ENCODE data around the gene SLC45A1. TPM values are rescaled to one million over a fixed set of nuclear protein-coding genes. Genes with fewer than 3 reads are reported as not detected.

SLC45A1 gene
- total and polyA plus RNA-seq, 9 of the 15 experiments (the other 6 are each of a cell fraction or from before 2014, with no cell fraction given) = not detected

DNA sequence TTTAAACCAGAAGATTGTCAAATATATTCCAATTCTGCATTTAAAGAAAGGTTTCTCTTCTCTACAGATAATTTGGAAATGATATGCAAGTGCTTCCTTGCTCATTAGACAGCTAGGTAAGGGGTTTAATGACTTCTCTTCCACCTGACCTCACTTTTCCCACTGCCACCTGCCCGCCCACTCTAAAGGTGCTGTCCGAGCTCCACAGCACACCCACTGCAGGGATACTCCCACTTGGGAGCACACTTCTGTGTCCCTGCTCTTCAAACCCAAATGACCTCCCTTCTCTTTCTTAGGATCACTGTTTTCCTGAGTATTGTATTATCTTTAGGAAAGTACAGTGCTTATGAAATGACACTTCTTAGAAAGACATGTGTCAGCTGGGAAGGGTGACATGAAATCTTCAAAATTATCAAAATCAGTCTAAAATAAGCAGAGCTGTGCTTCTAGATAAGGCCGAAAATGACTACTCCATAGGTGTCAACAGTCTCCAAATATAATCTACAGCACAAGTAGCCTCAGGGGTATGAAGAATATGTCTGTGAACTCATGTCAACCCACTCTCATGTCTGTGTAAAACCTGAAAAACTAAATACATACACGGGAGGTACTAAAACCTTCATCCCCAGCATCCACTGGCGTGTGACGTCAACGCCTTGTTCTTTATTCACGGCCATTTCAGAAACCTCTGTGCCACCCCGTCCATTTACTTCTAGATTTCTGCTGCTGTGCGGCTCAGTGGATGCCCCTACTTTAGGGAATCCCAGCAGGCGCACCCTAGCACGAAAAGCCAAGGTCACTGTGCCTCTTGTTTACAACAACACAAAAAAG lies 71.0 kb downstream of the SLC45A1 start (continued):
- no peak for TF ChIP-seq NCOA4 (IDR thresholded peaks at IDR 0.05; ENCODE audit: partially characterized antibody)
- TF ChIP-seq SP1 (CRISPR knock-in tag; IDR thresholded peaks at IDR 0.05) = no peak
- TF ChIP-seq ZNF239 (CRISPR knock-in tag; IDR thresholded peaks at IDR 0.05) = 0 out of 2 replicates have a peak, but pooled peaks have one; percentile 30
- TF ChIP-seq CHD2 (IDR thresholded peaks at IDR 0.05; ENCODE audit: low read depth, low read length) = no peak
- TF ChIP-seq CCAR2 (IDR thresholded peaks at IDR 0.05; ENCODE audit: low read depth, low read length) = no peak
- no peak for TF ChIP-seq KDM4B (IDR thresholded peaks at IDR 0.05; ENCODE audit: borderline replicate concordance in 2 of 2, low read depth in 1 of 2)
- TF ChIP-seq, protein P1, sequence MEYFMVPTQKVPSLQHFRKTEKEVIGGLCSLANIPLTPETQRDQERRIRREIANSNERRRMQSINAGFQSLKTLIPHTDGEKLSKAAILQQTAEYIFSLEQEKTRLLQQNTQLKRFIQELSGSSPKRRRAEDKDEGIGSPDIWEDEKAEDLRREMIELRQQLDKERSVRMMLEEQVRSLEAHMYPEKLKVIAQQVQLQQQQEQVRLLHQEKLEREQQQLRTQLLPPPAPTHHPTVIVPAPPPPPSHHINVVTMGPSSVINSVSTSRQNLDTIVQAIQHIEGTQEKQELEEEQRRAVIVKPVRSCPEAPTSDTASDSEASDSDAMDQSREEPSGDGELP (CRISPR knock-in tag; IDR thresholded peaks at IDR 0.05; ENCODE audit: borderline replicate concordance) = peak; percentile 70
- TF ChIP-seq ZNF699 (CRISPR knock-in tag; IDR thresholded peaks at IDR 0.05; ENCODE audit: insufficient replicate concordance) = no peak
- TF ChIP-seq, protein P2, sequence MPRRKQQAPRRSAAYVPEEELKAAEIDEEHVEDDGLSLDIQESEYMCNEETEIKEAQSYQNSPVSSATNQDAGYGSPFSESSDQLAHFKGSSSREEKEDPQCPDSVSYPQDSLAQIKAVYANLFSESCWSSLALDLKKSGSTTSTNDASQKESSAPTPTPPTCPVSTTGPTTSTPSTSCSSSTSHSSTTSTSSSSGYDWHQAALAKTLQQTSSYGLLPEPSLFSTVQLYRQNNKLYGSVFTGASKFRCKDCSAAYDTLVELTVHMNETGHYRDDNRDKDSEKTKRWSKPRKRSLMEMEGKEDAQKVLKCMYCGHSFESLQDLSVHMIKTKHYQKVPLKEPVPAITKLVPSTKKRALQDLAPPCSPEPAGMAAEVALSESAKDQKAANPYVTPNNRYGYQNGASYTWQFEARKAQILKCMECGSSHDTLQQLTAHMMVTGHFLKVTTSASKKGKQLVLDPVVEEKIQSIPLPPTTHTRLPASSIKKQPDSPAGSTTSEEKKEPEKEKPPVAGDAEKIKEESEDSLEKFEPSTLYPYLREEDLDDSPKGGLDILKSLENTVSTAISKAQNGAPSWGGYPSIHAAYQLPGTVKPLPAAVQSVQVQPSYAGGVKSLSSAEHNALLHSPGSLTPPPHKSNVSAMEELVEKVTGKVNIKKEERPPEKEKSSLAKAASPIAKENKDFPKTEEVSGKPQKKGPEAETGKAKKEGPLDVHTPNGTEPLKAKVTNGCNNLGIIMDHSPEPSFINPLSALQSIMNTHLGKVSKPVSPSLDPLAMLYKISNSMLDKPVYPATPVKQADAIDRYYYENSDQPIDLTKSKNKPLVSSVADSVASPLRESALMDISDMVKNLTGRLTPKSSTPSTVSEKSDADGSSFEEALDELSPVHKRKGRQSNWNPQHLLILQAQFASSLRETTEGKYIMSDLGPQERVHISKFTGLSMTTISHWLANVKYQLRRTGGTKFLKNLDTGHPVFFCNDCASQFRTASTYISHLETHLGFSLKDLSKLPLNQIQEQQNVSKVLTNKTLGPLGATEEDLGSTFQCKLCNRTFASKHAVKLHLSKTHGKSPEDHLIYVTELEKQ (CRISPR knock-in tag; IDR thresholded peaks at IDR 0.05) = no peak
- peak; percentile 83 for TF ChIP-seq MECOM (CRISPR knock-in tag; IDR thresholded peaks at IDR 0.05)
- peak; percentile 86 for TF ChIP-seq MEF2D (tag; conservative IDR thresholded peaks at IDR 0.05; ENCODE audit: low read depth)
- TF ChIP-seq RFX1 (IDR thresholded peaks at IDR 0.05) = no peak
- no peak; the same call in 1 of the 2 replicates for TF ChIP-seq GATAD2A (IDR thresholded peaks at IDR 0.05)
- TF ChIP-seq CC2D1A (IDR thresholded peaks at IDR 0.05) = peak; percentile 36; the same call in 1 of the 2 replicates
- TF ChIP-seq NFATC3 (IDR thresholded peaks at IDR 0.05) = no peak
- TF ChIP-seq, protein P3, sequence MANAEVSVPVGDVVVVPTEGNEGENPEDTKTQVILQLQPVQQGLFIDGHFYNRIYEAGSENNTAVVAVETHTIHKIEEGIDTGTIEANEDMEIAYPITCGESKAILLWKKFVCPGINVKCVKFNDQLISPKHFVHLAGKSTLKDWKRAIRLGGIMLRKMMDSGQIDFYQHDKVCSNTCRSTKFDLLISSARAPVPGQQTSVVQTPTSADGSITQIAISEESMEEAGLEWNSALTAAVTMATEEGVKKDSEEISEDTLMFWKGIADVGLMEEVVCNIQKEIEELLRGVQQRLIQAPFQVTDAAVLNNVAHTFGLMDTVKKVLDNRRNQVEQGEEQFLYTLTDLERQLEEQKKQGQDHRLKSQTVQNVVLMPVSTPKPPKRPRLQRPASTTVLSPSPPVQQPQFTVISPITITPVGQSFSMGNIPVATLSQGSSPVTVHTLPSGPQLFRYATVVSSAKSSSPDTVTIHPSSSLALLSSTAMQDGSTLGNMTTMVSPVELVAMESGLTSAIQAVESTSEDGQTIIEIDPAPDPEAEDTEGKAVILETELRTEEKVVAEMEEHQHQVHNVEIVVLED (CRISPR knock-in tag; IDR thresholded peaks at IDR 0.05) = no peak
- no peak for TF ChIP-seq HEY1 (CRISPR knock-in tag; IDR thresholded peaks at IDR 0.05; ENCODE audit: borderline replicate concordance)
- no peak for TF ChIP-seq RBM34 (IDR thresholded peaks at IDR 0.05; ENCODE audit: borderline replicate concordance, insufficient read depth, low read length)
- no peak for TF ChIP-seq HNRNPL (IDR thresholded peaks at IDR 0.05; ENCODE audit: low read depth, low read length)
- no peak for TF ChIP-seq ZFPM2 (CRISPR knock-in tag; IDR thresholded peaks at IDR 0.05)
- TF ChIP-seq U2AF2 (optimal IDR thresholded peaks at IDR 0.05; ENCODE audit: low read depth, low read length) = no peak
- TF ChIP-seq BCOR (IDR thresholded peaks at IDR 0.05) = no peak
- no peak for TF ChIP-seq ZNF444 (CRISPR knock-in tag; IDR thresholded peaks at IDR 0.05)
- TF ChIP-seq NR2C1 (IDR thresholded peaks at IDR 0.05) = no peak
- 0 out of 2 replicates have a peak, but pooled peaks have one; percentile 20 for TF ChIP-seq NR2C1 (tag; IDR thresholded peaks at IDR 0.05)

Data from K562 (cell line).